Hepatocyte (in vitro differentiated cells): ENCODE measurements around the gene ASTN2. TPM values are rescaled to one million over a fixed set of nuclear protein-coding genes. Genes with fewer than 3 reads are reported as not detected.

Experiments used
- DNase-seq: peaks from one replicate; pipeline ENCODE4 v3.0.0-alpha.2; 2016; ENCODE audit warnings: low spot score
- H2AFZ ChIP-seq: fragments of 200-600 bp; sonication (generic); 2 replicates; pipeline ENCODE4 v1.6.0; 2016; ENCODE audit warnings: antibody characterized with exemption, mild to moderate bottlenecking
- H3K27ac ChIP-seq: fragments of 200-600 bp; sonication (generic); 2 replicates; pipeline ENCODE4 v1.5.1; 2016; ENCODE audit warnings: mild to moderate bottlenecking
- H3K27me3 ChIP-seq: fragments of 200-600 bp; sonication (generic); 2 replicates; pipeline ENCODE4 v1.6.1; 2016
- H3K36me3 ChIP-seq: fragments of 200-600 bp; sonication (generic); replicated peaks from 2 replicates; pipeline ENCODE4 v1.5.1; 2016; ENCODE audit warnings: low read depth; ENCODE audit not compliant: insufficient read depth
- H3K4me1 ChIP-seq: fragments of 200-600 bp; sonication (generic); 2 replicates; pipeline ENCODE4 v1.5.1; 2016; ENCODE audit warnings: mild to moderate bottlenecking, moderate library complexity; ENCODE audit not compliant: insufficient read depth
- H3K4me2 ChIP-seq: fragments of 200-600 bp; sonication (generic); 2 replicates; pipeline ENCODE4 v1.6.0; 2016
- H3K4me3 ChIP-seq: fragments of 200-600 bp; sonication (generic); 2 replicates; pipeline ENCODE4 v1.5.1; 2016; ENCODE audit warnings: mild to moderate bottlenecking
- H3K79me2 ChIP-seq: fragments of 200-600 bp; sonication (generic); 2 replicates; pipeline ENCODE4 v1.6.0; 2017; ENCODE audit warnings: mild to moderate bottlenecking
- H3K9me2 ChIP-seq: fragments of 200-600 bp; sonication (generic); replicated peaks from 2 replicates; pipeline ENCODE4 v1.6.0; 2017; ENCODE audit warnings: mild to moderate bottlenecking; ENCODE audit not compliant: insufficient read depth
- H3K9me3 ChIP-seq: fragments of 200-600 bp; sonication (generic); 2 replicates; pipeline ENCODE4 v1.5.1; 2016; ENCODE audit warnings: low read depth, mild to moderate bottlenecking
- H4K20me1 ChIP-seq: fragments of 200-600 bp; sonication (generic); 2 replicates; pipeline ENCODE4 v1.6.0; 2016; ENCODE audit warnings: mild to moderate bottlenecking; ENCODE audit not compliant: insufficient read depth, poor library complexity, severe bottlenecking
- EZH2 ChIP-seq: fragments of 200-600 bp; sonication (generic); IDR thresholded peaks from 2 replicates; pipeline ENCODE4 v1.6.1; 2016; ENCODE audit warnings: antibody characterized with exemption, mild to moderate bottlenecking, borderline replicate concordance
- EZH2phosphoT487 ChIP-seq: fragments of 200-600 bp; sonication (generic); IDR thresholded peaks from one replicate; pipeline ENCODE4 v1.6.1; 2018; ENCODE audit warnings: antibody characterized with exemption, mild to moderate bottlenecking, low read depth, moderate library complexity; ENCODE audit not compliant: unreplicated experiment, severe bottlenecking
- WGBS: methylation state at CpG from one replicate; pipeline ENCODE4 v1.1.6; 2016; ENCODE audit warnings: low lambda C conversion rate; ENCODE audit errors: missing lambda C conversion rate; 5-methylcytosine and 5-hydroxymethylcytosine counted together
- polyA plus RNA-seq: library from polyadenylated mRNA; unstranded; fragments of >200 nt; fragmentation: Nextera tagmentation; extraction: Ambion mirVana; gene quantifications from 2 replicates; pipeline ENCODE4 v1.2.1, GENCODE V29; 2016
- total RNA-seq: library from RNA; depleted of rRNA; stranded (reverse); fragments of >200 nt; gene quantifications from 2 replicates; pipeline ENCODE4 v1.2.3, GENCODE V29; 2014
- TF ChIP-seq, protein P1 (sequence below): fragments of 200-600 bp; sonication (generic); IDR thresholded peaks from 2 replicates; pipeline ENCODE4 v1.5.1; 2016; ENCODE audit warnings: antibody characterized with exemption, mild to moderate bottlenecking; ENCODE audit not compliant: poor library complexity

Gene ASTN2
- total and polyA plus RNA-seq, 2 experiments from 2014 or later: 6.4 to 8.4 TPM

DNA sequence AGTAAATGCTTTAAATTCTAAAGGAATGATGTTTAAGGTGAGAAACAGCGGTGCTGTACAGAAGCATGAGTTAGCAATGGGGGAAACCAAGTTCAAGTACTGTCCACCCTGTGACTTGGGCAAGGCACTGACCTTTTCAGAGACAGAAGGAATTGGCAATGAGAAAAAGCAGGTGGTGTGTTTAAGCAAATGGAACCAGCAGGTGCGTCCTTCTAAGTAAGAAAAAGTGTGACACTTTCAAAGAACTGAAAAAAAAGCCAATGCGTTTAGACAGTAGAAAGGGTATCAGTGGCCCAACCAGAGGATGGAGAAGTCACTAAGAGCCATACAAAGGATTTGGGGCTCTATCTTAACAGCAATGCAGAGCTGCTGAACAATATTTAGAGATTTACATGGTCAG lies 1010.6 kb downstream of the ASTN2 start:
- no peaks in the 10 kb centered on the region for H3K9me2 ChIP-seq
- H3K27ac ChIP-seq: no peak overlapping the region
- H3K4me2 ChIP-seq: no peak overlapping the region
- H3K4me1 ChIP-seq: no peaks in the 10 kb centered on the region
- no peak for DNase-seq
- WGBS: 90% methylated on average over 3 of the region's 3 CpGs
- no peak for TF ChIP-seq EZH2phosphoT487
- TF ChIP-seq, protein P1, sequence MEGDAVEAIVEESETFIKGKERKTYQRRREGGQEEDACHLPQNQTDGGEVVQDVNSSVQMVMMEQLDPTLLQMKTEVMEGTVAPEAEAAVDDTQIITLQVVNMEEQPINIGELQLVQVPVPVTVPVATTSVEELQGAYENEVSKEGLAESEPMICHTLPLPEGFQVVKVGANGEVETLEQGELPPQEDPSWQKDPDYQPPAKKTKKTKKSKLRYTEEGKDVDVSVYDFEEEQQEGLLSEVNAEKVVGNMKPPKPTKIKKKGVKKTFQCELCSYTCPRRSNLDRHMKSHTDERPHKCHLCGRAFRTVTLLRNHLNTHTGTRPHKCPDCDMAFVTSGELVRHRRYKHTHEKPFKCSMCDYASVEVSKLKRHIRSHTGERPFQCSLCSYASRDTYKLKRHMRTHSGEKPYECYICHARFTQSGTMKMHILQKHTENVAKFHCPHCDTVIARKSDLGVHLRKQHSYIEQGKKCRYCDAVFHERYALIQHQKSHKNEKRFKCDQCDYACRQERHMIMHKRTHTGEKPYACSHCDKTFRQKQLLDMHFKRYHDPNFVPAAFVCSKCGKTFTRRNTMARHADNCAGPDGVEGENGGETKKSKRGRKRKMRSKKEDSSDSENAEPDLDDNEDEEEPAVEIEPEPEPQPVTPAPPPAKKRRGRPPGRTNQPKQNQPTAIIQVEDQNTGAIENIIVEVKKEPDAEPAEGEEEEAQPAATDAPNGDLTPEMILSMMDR: no peak
- no peak for TF ChIP-seq EZH2
- H3K36me3 ChIP-seq: no peaks in the 10 kb centered on the region
- no peak overlapping the region for H2AFZ ChIP-seq
- no peak overlapping the region for H3K4me3 ChIP-seq
- H3K27me3 ChIP-seq: no peaks in the 10 kb centered on the region
- H3K9me3 ChIP-seq: no peaks in the 10 kb centered on the region
- H4K20me1 ChIP-seq: no peaks in the 10 kb centered on the region
- no peaks in the 10 kb centered on the region for H3K79me2 ChIP-seq

DNA sequence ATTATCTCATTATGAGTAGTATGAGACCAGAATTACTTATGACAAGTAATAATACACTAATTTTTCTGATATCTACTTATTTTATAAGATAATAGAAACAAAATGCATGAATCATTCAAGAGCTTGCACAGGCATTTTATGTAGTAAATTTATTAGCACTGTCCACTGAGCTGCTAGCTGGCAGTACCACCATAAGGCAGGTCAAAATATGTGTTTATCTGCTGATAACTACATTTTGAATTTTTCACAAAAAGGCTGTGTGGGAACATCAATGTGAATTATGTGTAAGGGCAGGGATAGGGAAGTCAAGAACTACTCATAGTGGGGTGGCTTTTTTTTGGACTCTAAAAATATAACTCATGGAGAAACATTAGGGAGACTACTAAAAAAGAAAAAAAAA lies 1011.7 kb downstream of the ASTN2 start:
- H3K9me3 ChIP-seq: no peaks in the 10 kb centered on the region
- no peaks in the 10 kb centered on the region for H3K27me3 ChIP-seq
- TF ChIP-seq, protein P1: no peak
- no peak for TF ChIP-seq EZH2phosphoT487
- TF ChIP-seq EZH2: no peak
- no peaks in the 10 kb centered on the region for H3K9me2 ChIP-seq
- DNase-seq: no peak
- H3K36me3 ChIP-seq: no peaks in the 10 kb centered on the region
- no peaks in the 10 kb centered on the region for H4K20me1 ChIP-seq
- no peaks in the 10 kb centered on the region for H3K79me2 ChIP-seq
- H3K27ac ChIP-seq: no peak overlapping the region
- H3K4me2 ChIP-seq: no peak overlapping the region
- no peaks in the 10 kb centered on the region for H3K4me1 ChIP-seq
- no peak overlapping the region for H2AFZ ChIP-seq
- H3K4me3 ChIP-seq: no peak overlapping the region

DNA sequence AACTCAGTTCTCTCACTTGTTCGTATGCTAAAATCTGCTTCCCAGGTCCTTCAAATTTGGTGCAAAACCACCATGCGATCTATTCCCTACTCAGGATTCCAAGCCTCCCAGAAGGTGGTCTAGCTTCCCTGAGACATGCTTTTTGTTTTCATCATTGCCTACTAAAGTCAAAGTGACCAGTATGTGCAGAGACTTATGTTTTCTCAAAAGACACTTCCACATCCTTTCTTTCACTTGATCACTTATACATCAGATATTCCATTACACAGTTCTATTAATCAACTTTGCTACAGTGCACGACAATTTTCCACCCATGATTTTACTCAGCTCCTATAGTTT lies 1019.2 kb downstream of the ASTN2 start:
- no peaks in the 10 kb centered on the region for H3K79me2 ChIP-seq
- H3K4me1 ChIP-seq: no peaks in the 10 kb centered on the region
- 99% methylated on average over 3 of the region's 3 CpGs for WGBS
- no peaks in the 10 kb centered on the region for H3K9me2 ChIP-seq
- no peaks in the 10 kb centered on the region for H3K9me3 ChIP-seq
- H4K20me1 ChIP-seq: no peaks in the 10 kb centered on the region
- DNase-seq: no peak
- H3K36me3 ChIP-seq: no peaks in the 10 kb centered on the region
- H3K27me3 ChIP-seq: no peaks in the 10 kb centered on the region
- no peak overlapping the region for H3K4me3 ChIP-seq
- H3K27ac ChIP-seq: no peak overlapping the region
- no peak for TF ChIP-seq EZH2
- TF ChIP-seq EZH2phosphoT487: no peak
- TF ChIP-seq, protein P1: no peak
- no peak overlapping the region for H2AFZ ChIP-seq
- no peak overlapping the region for H3K4me2 ChIP-seq
